Fibroblast of skin of right biceps (primary cell): ENCODE measurements around the gene EPHB1.

Source experiments
- DNase-seq: peaks from one replicate; pipeline ENCODE4 v3.0.0-alpha.2; 2013

Gene EPHB1

DNA sequence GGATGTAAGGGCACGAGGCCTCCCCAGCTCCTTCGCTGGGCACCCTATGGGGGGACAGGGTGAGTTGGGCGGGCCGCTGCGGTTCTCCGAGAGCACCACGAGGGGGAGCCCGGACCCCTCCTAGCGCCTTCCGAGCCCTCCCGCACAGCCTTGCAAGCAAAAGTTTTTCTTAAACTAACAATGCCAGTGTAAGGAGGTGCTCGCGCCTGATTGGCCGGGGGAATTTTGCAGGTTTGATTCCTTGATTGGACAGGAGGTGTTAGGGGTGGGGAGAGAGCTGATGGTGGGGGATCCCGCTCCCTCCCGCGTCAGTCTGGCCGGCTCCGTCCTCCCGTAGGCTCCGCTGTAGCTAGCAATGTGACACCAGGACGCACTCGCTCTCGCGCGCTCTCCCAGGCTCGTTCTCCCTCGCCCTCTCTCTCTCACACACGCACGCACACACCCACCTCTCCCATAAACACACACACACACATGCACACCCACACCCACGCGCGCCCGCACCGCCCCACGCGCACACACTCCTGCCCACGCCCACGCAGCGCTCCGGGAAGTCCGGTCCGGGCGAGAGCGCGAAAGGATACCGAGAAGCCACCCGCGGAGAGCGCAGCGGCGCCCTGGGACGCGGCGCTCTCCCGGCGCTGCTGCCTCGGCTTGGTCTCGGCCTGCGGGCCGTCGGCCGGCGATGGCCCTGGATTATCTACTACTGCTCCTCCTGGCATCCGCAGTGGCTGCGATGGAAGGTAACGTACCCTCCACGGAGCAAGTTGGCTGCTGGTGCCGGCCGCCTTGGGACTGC is at the start of gene EPHB1:
Gene EPHB1, plus strand, starts transcription at position 311 of the 796 bp plus-strand sequence.
- DNase-seq, result peak; percentile 97

- no peak for DNase-seq
Observed at GRCh38 chr3:134748698-134749097, 46.4 kb upstream of the EPHB1 start.

- DNase-seq, result no peak
Observed at GRCh38 chr3:134749174-134749573, 45.9 kb upstream of the EPHB1 start.

DNA sequence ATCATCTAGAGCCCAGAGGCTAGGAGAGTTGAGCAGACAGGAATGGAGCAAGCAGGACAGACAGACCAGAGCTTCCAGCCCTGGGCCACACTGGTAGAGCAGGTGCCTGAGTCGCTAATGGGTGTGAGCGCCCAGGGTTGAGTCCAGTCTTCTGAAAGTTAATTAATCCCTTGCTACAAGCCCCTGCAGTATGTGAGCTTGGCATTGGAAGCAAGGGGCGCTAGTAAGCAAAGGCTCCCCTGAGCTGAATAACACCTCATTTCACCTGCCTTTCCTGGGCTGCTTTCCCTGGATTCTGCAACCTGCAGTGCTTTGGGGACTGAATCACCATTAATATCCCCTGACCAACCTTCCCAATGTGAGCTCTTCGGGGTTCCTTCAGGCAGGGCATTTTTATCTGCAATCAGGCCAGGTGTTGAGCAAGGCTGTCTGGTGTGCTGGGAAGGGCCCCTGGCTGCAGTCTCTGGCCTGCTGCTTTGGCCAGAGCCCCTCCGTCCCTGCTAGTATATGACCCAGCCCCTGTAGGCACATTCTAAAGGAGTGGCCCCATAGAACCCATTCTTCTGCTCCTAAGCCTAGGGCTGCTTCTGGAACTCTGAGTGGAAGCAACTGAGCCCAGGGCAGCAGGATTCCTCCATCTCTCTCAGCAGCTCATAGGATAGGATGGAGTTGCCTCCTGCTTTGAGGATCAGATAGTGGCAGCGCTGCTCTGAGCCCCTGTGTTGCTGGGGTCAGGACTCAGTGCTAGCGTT is 45.1 kb upstream of the EPHB1 start:
- DNase-seq, result no peak

DNA sequence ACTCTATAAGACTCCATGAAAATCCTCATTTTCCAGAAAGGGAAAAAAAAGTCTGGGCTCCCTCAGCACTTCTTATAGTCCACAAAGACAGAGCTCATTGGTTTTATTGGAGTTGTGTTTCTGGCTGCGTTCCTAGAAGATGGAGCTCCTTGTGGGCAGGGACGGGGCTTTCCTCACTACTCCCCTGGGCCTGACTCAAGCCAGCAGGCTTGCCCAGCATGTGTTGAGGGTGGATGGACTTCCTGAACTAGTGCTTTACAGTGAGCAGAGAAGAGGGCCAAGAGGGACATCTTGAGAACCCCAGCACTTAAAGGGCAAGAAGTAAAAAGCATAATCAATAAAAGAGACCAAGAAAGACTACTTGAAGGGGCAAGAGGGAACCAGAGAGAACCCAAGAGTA is 43.2 kb upstream of the EPHB1 start:
- DNase-seq, result peak; percentile 27

DNA sequence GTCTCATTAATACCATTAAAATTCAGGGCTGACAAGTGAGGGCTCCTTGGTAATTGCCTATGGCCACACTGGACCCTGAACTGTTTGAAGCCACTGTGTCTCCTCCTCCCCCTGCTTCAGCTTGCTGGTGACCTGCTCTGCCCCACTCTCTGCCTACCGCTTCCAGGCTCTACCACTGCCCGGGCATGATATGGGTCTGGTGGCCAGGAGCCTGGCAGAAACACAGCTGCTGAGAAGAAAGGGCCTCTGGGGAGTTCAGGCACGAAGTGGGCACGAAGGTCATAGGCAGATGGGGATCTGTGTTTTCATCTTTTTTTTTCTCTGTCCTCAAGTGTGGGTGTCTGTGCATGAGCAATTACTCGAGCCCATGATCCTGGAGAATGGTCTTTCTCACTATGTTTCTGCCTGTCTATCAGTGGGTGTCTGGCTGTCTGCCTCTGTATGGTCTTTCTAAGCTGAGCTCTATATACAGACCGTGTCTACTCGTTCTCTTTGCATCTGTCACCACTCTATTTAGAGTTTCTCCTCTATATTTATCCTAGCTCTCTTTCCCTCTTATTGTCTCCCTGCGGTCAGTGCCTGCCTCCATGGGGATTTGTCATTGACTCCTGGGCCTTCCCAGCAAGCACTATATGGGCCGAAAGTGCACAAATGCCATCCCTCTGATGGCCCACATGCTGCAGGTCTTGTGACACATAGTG is 42.1 kb upstream of the EPHB1 start:
- DNase-seq, result no peak

GRCh38 chr3:134753999-134754742 is 40.9 kb upstream of the EPHB1 start:
- peak; percentile 6 for DNase-seq

GRCh38 chr3:134754768-134755559 is 40.1 kb upstream of the EPHB1 start:
- DNase-seq, result peak; percentile 50

DNA sequence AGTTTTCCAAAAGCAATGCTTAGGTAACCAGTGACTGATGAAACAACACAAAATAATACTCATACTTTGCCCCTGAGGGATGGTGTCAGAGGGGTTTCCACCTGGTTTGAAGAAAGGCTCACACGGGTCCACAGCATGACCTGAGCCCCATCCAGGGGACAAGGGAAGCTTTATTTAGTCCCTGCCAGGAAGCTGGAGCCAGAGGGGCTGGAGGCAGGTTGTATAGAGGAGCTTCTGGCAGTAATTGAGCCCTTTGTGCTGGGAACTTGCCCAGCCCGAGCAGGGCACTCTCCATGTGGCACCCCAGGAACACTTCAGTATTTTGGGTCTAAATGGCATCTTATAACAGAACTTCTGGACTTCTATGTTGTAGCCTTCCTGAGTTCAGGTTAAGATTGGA is 39.2 kb upstream of the EPHB1 start:
- DNase-seq, result no peak

GRCh38 chr3:134757549-134758069 is 37.5 kb upstream of the EPHB1 start:
- DNase-seq, result no peak

DNA sequence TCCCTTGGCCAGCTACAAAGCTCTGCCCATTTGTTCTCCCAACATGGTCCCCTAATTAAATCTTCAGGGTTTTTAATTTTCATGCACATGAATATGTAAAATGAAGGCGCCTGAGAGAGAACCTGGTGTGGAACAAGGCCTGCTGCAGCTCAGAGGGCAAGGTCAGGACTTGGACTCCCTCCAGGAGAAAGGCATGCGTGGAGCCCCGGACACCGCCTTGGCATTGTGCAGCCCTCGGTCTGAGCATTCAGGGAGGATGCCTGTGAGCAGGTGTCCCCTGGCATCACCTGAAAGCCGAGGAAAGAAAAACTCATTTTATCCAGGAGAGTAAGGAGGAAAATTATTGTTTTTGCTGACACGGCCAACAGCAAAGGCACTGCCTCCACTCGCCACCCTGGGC is 33.8 kb upstream of the EPHB1 start:
- no peak for DNase-seq

GRCh38 chr3:134762016-134762415 is 33.0 kb upstream of the EPHB1 start:
- DNase-seq, result no peak

DNA sequence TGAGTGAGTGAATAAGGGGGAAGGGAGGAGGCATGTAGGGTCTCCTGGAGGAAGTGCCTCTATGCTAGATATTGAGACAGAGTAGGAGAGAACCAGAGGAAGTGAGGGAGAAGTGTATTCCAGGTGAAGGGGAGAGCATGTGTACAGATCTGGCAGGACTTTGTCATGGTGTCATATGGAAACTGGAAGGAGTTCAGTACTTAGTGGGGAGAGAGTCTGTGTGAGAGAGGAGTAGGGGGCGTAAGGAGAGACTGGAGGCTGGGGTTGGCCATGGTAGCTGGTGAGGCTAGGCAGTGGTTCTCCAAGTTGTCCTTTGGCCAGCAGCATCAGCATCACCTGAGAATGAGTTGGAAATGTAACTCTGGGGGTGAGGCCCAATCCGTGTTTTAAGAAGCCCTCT is 29.6 kb upstream of the EPHB1 start:
- DNase-seq, result no peak

- no peak for DNase-seq
Observed at GRCh38 chr3:134766290-134766689, 28.8 kb upstream of the EPHB1 start.

GRCh38 chr3:134768116-134768515 is 26.9 kb upstream of the EPHB1 start:
- DNase-seq, result no peak

GRCh38 chr3:134768837-134769236 is 26.2 kb upstream of the EPHB1 start:
- no peak for DNase-seq

- no peak for DNase-seq
Observed at GRCh38 chr3:134769287-134769868, 25.7 kb upstream of the EPHB1 start.

- DNase-seq, result no peak
Observed at GRCh38 chr3:134772011-134772410, 23.0 kb upstream of the EPHB1 start.

- no peak for DNase-seq
Observed at GRCh38 chr3:134772591-134772990, 22.5 kb upstream of the EPHB1 start.

DNA sequence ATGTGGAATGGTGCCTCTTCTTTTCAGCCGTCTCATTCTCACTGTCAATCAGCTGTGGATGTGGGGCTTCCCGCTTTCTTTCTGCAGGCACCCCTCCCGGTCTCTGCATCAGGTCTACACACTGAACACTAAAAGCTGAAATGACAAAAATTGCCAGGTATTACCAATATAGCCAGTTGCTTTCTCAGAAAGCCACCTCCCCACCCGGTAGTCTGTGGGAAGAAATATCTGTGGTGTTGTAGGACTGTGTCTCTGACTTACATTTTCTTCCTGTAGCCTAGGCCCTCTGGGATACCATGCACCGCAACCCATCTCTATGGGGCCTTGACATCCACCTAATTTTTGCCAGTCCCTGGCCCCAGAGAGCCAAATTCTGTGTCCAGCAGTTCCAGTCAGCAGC is 19.2 kb upstream of the EPHB1 start:
- DNase-seq, result no peak

- DNase-seq, result no peak
Observed at GRCh38 chr3:134776518-134776917, 18.5 kb upstream of the EPHB1 start.

- no peak for DNase-seq
Observed at GRCh38 chr3:134777341-134777740, 17.7 kb upstream of the EPHB1 start.
